Mesenchymal stem cell (in vitro differentiated cells and primary cell): ENCODE results near the gene ID2.

Experiments
- DNase-seq: peaks from one replicate; pipeline ENCODE4 v3.0.0-alpha.2; 2013
- H2AFZ ChIP-seq: one replicate; pipeline ENCODE4 v1.6.1; 2013; ENCODE audit warnings: low read depth, mild to moderate bottlenecking, control low read depth, inconsistent platforms, low read length, moderate library complexity
- H2AK5ac ChIP-seq: 2 replicates; pipeline ENCODE4 v1.6.1; 2013; ENCODE audit warnings: low read length, moderate library complexity, mild to moderate bottlenecking, inconsistent platforms; ENCODE audit not compliant: severe bottlenecking
- H2BK120ac ChIP-seq: one replicate; pipeline ENCODE4 v1.6.1; 2013; ENCODE audit warnings: low read depth, mild to moderate bottlenecking, inconsistent platforms, low read length, moderate library complexity
- H2BK12ac ChIP-seq, 2 experiments: one replicate each; pipeline ENCODE4 v1.6.1; 2013; ENCODE audit warnings: inconsistent platforms in 2 of 2, low read length in 2 of 2, mild to moderate bottlenecking in 2 of 2, moderate library complexity in 2 of 2, control low read depth in 1 of 2
- H2BK15ac ChIP-seq: one replicate; pipeline ENCODE4 v1.6.1; 2013; ENCODE audit warnings: mild to moderate bottlenecking, low read depth, inconsistent platforms; ENCODE audit not compliant: poor library complexity, severe bottlenecking
- H2BK5ac ChIP-seq: 2 replicates; pipeline ENCODE4 v1.6.1; 2013; ENCODE audit warnings: low read depth, mild to moderate bottlenecking, low read length, control low read depth, inconsistent platforms; ENCODE audit not compliant: poor library complexity, severe bottlenecking
- H3K14ac ChIP-seq, 2 experiments: one replicate each; pipeline ENCODE4 v1.6.1; 2013; ENCODE audit warnings: inconsistent platforms in 2 of 2, low read length in 2 of 2, control low read depth in 1 of 2, mild to moderate bottlenecking in 1 of 2, moderate library complexity in 1 of 2
- H3K18ac ChIP-seq, 2 experiments: one replicate each; pipeline ENCODE4 v1.6.1; 2013; ENCODE audit warnings: inconsistent platforms in 2 of 2, low read length in 2 of 2, control low read depth in 1 of 2, low read depth in 1 of 2, mild to moderate bottlenecking in 1 of 2
- H3K23ac ChIP-seq, 2 experiments: one replicate each; pipeline ENCODE4 v1.6.1; 2013; ENCODE audit warnings: inconsistent platforms in 2 of 2, low read length in 2 of 2, mild to moderate bottlenecking in 2 of 2, moderate library complexity in 2 of 2, control low read depth in 1 of 2
- H3K27ac ChIP-seq: 2 replicates; pipeline ENCODE4 v1.5.1; 2013; ENCODE audit warnings: mild to moderate bottlenecking, moderate library complexity, low read length, control low read depth, inconsistent platforms; ENCODE audit not compliant: poor library complexity, severe bottlenecking
- H3K27me3 ChIP-seq, 2 experiments: 2 replicates each; pipeline versions ENCODE4 v1.6.1 to v1.7.0; 2013; ENCODE audit warnings: low read length in 2 of 2, mild to moderate bottlenecking in 2 of 2, moderate library complexity in 2 of 2, control low read depth in 1 of 2, inconsistent platforms in 1 of 2; ENCODE audit not compliant: control insufficient read depth in 1 of 2, insufficient read depth in 1 of 2
- H3K36me3 ChIP-seq, 2 experiments: 2 replicates each; pipeline versions ENCODE4 v1.6.1 to v1.7.0; 2013; ENCODE audit warnings: low read length in 2 of 2, control low read depth in 1 of 2, inconsistent platforms in 1 of 2, low read depth in 1 of 2, mild to moderate bottlenecking in 1 of 2; ENCODE audit not compliant: insufficient read depth in 2 of 2, control insufficient read depth in 1 of 2
- H3K4ac ChIP-seq, 2 experiments: one replicate each; pipeline ENCODE4 v1.6.1; 2013; ENCODE audit warnings: inconsistent platforms in 2 of 2, low read length in 2 of 2, mild to moderate bottlenecking in 2 of 2, moderate library complexity in 2 of 2, control low read depth in 1 of 2, low read depth in 1 of 2
- H3K4me1 ChIP-seq: 2 replicates; pipeline ENCODE4 v1.6.1; 2013; ENCODE audit warnings: low read depth, low read length, control low read depth; ENCODE audit not compliant: control insufficient read depth, insufficient read depth
- H3K4me2 ChIP-seq: 2 replicates; pipeline ENCODE4 v1.6.1; 2013; ENCODE audit warnings: low read length, mild to moderate bottlenecking, inconsistent platforms; ENCODE audit not compliant: poor library complexity, severe bottlenecking
- H3K4me3 ChIP-seq, 2 experiments: 2 replicates each; pipeline versions ENCODE4 v1.5.1 to v1.7.0; 2013; ENCODE audit warnings: low read length in 2 of 2, mild to moderate bottlenecking in 2 of 2, control low read depth in 1 of 2, low read depth in 1 of 2; ENCODE audit not compliant: insufficient read depth in 1 of 2
- H3K79me1 ChIP-seq: replicated peaks from 2 replicates; pipeline ENCODE4 v1.6.1; 2013; ENCODE audit warnings: mild to moderate bottlenecking, control low read depth, low read length, inconsistent platforms; ENCODE audit not compliant: poor library complexity, severe bottlenecking
- H3K9ac ChIP-seq: 2 replicates; pipeline ENCODE4 v1.7.0; 2013; ENCODE audit warnings: mild to moderate bottlenecking, low read length, moderate library complexity
- H3K9me3 ChIP-seq: 2 replicates; pipeline ENCODE4 v1.7.0; 2013; ENCODE audit warnings: mild to moderate bottlenecking, low read length; ENCODE audit not compliant: control insufficient read depth
- H4K8ac ChIP-seq: one replicate; pipeline ENCODE4 v1.6.1; 2013; ENCODE audit warnings: inconsistent platforms, mild to moderate bottlenecking, low read length, moderate library complexity
- H4K91ac ChIP-seq: one replicate; pipeline ENCODE4 v1.6.1; 2013; ENCODE audit warnings: mild to moderate bottlenecking, low read length, inconsistent platforms
- WGBS: methylation state at CpG from one replicate; pipeline ENCODE4 v1.1.7; 2013; ENCODE audit warnings: mixed read lengths; 5-methylcytosine and 5-hydroxymethylcytosine counted together

The ID2 gene

DNA sequence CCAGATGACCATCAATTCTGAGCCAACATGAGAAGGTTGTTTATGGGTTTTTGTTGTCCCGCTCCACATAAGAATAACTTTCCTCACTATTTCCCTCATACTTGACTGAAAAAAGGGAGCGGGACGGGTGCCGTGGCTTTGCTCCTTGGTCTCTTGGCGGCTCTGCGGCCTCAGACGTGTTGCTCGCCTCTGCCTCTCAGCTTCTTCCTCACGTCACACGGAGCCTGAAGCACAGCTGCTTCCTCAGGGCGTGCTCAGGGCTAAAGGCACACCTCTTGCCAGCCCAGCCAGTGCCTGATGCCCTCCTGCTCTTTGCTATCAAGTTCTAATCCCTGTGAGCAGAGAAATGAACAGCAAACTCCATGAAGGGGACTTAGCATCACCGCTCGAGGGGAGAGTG, 17.9 kb upstream of the ID2 start:
- 91% methylated on average over 13 of the region's 13 CpGs for WGBS
- no peak overlapping the region for H3K14ac ChIP-seq
- no peak overlapping the region for H2AK5ac ChIP-seq
- no peak overlapping the region for H3K23ac ChIP-seq
- H3K36me3 ChIP-seq, result no peaks in the 10 kb centered on the region
- H2BK5ac ChIP-seq, result no peak overlapping the region
- H3K4me3 ChIP-seq, result no peak overlapping the region
- H2BK12ac ChIP-seq, result peak overlapping the region in 1 of 2 experiments; percentile 72
- H2AFZ ChIP-seq, result no peak overlapping the region
- no peak overlapping the region for H3K4me2 ChIP-seq
- H3K4ac ChIP-seq, result no peak overlapping the region
- H2BK15ac ChIP-seq, result no peak overlapping the region
- H2BK120ac ChIP-seq, result no peak overlapping the region
- DNase-seq, result no peak
- no peaks in the 10 kb centered on the region for H3K9me3 ChIP-seq
- no peak overlapping the region for H3K9ac ChIP-seq
- H4K8ac ChIP-seq, result no peak overlapping the region
- no peaks in the 10 kb centered on the region for H3K27me3 ChIP-seq
- peak overlapping the region in 1 of 2 experiments; percentile 54 for H3K18ac ChIP-seq
- H3K27ac ChIP-seq, result no peak overlapping the region
- peak overlapping the region; percentile 27 for H4K91ac ChIP-seq
- peaks cover 7% of the 10 kb centered on the region for H3K4me1 ChIP-seq
- no peaks in the 10 kb centered on the region for H3K79me1 ChIP-seq

- no peak overlapping the region for H2BK12ac ChIP-seq
- 80% methylated on average over 2 of the region's 5 CpGs for WGBS
- H3K79me1 ChIP-seq, result no peaks in the 10 kb centered on the region
- H3K18ac ChIP-seq, result no peak overlapping the region
- H2BK5ac ChIP-seq, result no peak overlapping the region
- H4K8ac ChIP-seq, result no peak overlapping the region
- H3K27ac ChIP-seq, result no peak overlapping the region
- peaks cover 4% of the 10 kb centered on the region for H3K4me1 ChIP-seq
- H3K4me2 ChIP-seq, result no peak overlapping the region
- no peak overlapping the region for H3K14ac ChIP-seq
- no peak overlapping the region for H3K4me3 ChIP-seq
- DNase-seq, result no peak
- no peak overlapping the region for H3K4ac ChIP-seq
- no peaks in the 10 kb centered on the region for H3K27me3 ChIP-seq
- no peak overlapping the region for H4K91ac ChIP-seq
- no peak overlapping the region for H2AFZ ChIP-seq
- no peak overlapping the region for H3K9ac ChIP-seq
- no peak overlapping the region for H2BK120ac ChIP-seq
- no peak overlapping the region for H2AK5ac ChIP-seq
- H3K23ac ChIP-seq, result no peak overlapping the region
- no peaks in the 10 kb centered on the region for H3K9me3 ChIP-seq
- H2BK15ac ChIP-seq, result no peak overlapping the region
- H3K36me3 ChIP-seq, result no peaks in the 10 kb centered on the region
Observed at GRCh38 chr2:8666581-8666980, 15.3 kb upstream of the ID2 start.

- Histone ChIP-seq H3K36me3 (no peaks in the 10 kb centered on the region), H4K91ac (no peak overlapping the region), H3K18ac (no peak overlapping the region), H2BK120ac (no peak overlapping the region), H2BK5ac (no peak overlapping the region), H3K23ac (no peak overlapping the region), H3K14ac (no peak overlapping the region), H2BK15ac (no peak overlapping the region), H3K4me2 (no peak overlapping the region), H2BK12ac (no peak overlapping the region), H3K27me3 (no peaks in the 10 kb centered on the region), H3K9ac (no peak overlapping the region), H4K8ac (no peak overlapping the region), H3K4me1 (no peaks in the 10 kb centered on the region), H2AK5ac (no peak overlapping the region), H3K27ac (no peak overlapping the region), H2AFZ (no peak overlapping the region), H3K4me3 (no peak overlapping the region), H3K9me3 (no peaks in the 10 kb centered on the region), H3K4ac (no peak overlapping the region), H3K79me1 (no peaks in the 10 kb centered on the region)
- WGBS, result 89% methylated on average over 6 of the region's 6 CpGs
- no peak for DNase-seq
Observed at GRCh38 chr2:8667896-8668512, 13.9 kb upstream of the ID2 start.

DNA sequence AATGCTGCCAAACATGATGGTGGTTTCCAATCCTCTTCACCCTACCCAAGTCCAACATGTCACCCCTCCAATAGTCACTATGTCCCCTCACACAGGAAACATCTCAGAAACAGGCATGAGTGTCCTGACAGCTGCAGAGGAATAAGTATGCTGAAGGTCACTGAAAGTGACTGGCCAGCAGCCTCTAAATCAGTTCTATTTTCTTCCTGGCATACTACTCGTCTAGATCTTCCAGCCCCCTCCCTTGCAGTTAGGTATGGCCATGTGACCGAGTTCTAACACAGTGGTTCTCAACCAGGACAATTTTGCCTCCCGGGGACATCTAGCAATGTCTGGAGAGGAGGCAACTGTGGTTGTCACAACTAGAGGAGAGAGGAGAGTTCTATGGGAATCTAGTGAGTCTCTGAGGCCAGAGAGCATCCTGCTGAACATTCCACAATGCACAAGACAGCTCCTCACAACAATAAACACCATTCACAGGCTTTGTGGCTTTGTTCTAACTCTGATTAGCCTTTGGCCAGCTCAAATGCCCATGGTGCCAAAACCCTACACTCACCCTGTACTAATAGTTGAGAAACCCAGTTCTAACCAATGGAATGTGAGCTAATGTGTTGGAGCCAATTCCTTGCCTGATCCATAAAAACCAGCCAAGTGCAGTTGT, 12.6 kb upstream of the ID2 start:
- Histone ChIP-seq H3K4ac (no peak overlapping the region), H3K23ac (no peak overlapping the region), H3K4me2 (no peak overlapping the region), H3K9ac (peak overlapping the region; percentile 1), H3K27me3 (no peaks in the 10 kb centered on the region), H2BK5ac (no peak overlapping the region), H2AK5ac (no peak overlapping the region), H2BK12ac (peak overlapping the region; percentile 34 to 43), H3K36me3 (no peaks in the 10 kb centered on the region), H3K18ac (no peak overlapping the region), H2BK15ac (no peak overlapping the region), H2BK120ac (no peak overlapping the region), H4K8ac (no peak overlapping the region), H3K27ac (no peak overlapping the region), H3K14ac (no peak overlapping the region), H3K9me3 (peaks cover 6% of the 10 kb centered on the region), H3K4me1 (no peaks in the 10 kb centered on the region), H3K79me1 (no peaks in the 10 kb centered on the region), H4K91ac (no peak overlapping the region), H3K4me3 (peak overlapping the region in 1 of 2 experiments; percentile 1), H2AFZ (no peak overlapping the region)
- WGBS, result 64% methylated on average over 3 of the region's 3 CpGs
- DNase-seq, result no peak
